Measurements from ENCODE around the gene PHTF1.
A peak's percentile ranks its signal among the peaks of the same experiment; 100 is the strongest.
"Not testable (repeated sequence)": the region's sequence is repeated elsewhere in the genome, so short reads cannot be mapped to it uniquely, and the experiment has no call there.

PHTF1 gene

GRCh38 chr1:113761937-113762336 is 2.7 kb upstream of the PHTF1 start:
- Histone ChIP-seq H3K4me3 (ENCODE audit: low read depth, low read length) (no peak overlapping the region), H3K36me3 (replicated peaks) (peaks cover 11% of the 10 kb centered on the region), H3K27ac (no peak overlapping the region), H3K27me3 (replicated peaks) (no peaks in the 10 kb centered on the region)
- no peak for TF ChIP-seq CTCF (IDR thresholded peaks at IDR 0.05; ENCODE audit: low read depth, low read length, missing control alignments)
- in situ Hi-C loops (cut with HindIII; ENCODE audit: low pct_ligation_motif_present, low sequenced_read_pairs), result no loop called here
- DNase-seq, result no peak

GRCh38 chr1:113760102-113761080 is 1.1 kb upstream of the PHTF1 start:
- peak overlapping the region; percentile 79 for H3K4me3 ChIP-seq (ENCODE audit: low read depth, low read length)
- H3K27ac ChIP-seq, result peak overlapping the region; percentile 92
- no peak for TF ChIP-seq CTCF (IDR thresholded peaks at IDR 0.05; ENCODE audit: low read depth, low read length, missing control alignments)
- peaks cover 7% of the 10 kb centered on the region for H3K36me3 ChIP-seq (replicated peaks)
- in situ Hi-C loops (cut with HindIII; ENCODE audit: low pct_ligation_motif_present, low sequenced_read_pairs), result no loop called here
- H3K27me3 ChIP-seq (replicated peaks), result no peaks in the 10 kb centered on the region
- DNase-seq, result no peak

- Histone ChIP-seq H3K36me3 (replicated peaks) (peaks cover 10% of the 10 kb centered on the region), H3K27me3 (replicated peaks) (no peaks in the 10 kb centered on the region), H3K27ac (peak overlapping the region; percentile 92), H3K4me3 (ENCODE audit: low read depth, low read length) (peak overlapping the region; percentile 79)
- TF ChIP-seq CTCF (IDR thresholded peaks at IDR 0.05; ENCODE audit: low read depth, low read length, missing control alignments), result no peak
- in situ Hi-C loops (cut with HindIII; ENCODE audit: low pct_ligation_motif_present, low sequenced_read_pairs), result no loop called here
- no peak for DNase-seq
Measured at GRCh38 chr1:113758631-113759332, 504 bp downstream of the PHTF1 start.

GRCh38 chr1:113756461-113756860 is 2.8 kb downstream of the PHTF1 start:
- in situ Hi-C loops (cut with HindIII; ENCODE audit: low pct_ligation_motif_present, low sequenced_read_pairs), result no loop called here
- no peak for DNase-seq
- no peak overlapping the region for H3K4me3 ChIP-seq (ENCODE audit: low read depth, low read length)
- no peaks in the 10 kb centered on the region for H3K27me3 ChIP-seq (replicated peaks)
- no peak for TF ChIP-seq CTCF (IDR thresholded peaks at IDR 0.05; ENCODE audit: low read depth, low read length, missing control alignments)
- peaks cover 12% of the 10 kb centered on the region for H3K36me3 ChIP-seq (replicated peaks)
- no peak overlapping the region for H3K27ac ChIP-seq

- in situ Hi-C loops (cut with HindIII; ENCODE audit: low pct_ligation_motif_present, low sequenced_read_pairs); H3K27me3 ChIP-seq (replicated peaks); H3K4me3 ChIP-seq (ENCODE audit: low read depth, low read length): not testable (repeated sequence)
Measured at GRCh38 chr1:113753333-113753732, 6.0 kb downstream of the PHTF1 start.

GRCh38 chr1:113751516-113751915 is 7.8 kb downstream of the PHTF1 start:
- no peaks in the 10 kb centered on the region for H3K27me3 ChIP-seq (replicated peaks)
- DNase-seq, result no peak
- no peak for TF ChIP-seq CTCF (IDR thresholded peaks at IDR 0.05; ENCODE audit: low read depth, low read length, missing control alignments)
- in situ Hi-C loops (cut with HindIII; ENCODE audit: low pct_ligation_motif_present, low sequenced_read_pairs), result no loop called here
- H3K36me3 ChIP-seq (replicated peaks), result peaks cover 9% of the 10 kb centered on the region
- no peak overlapping the region for H3K4me3 ChIP-seq (ENCODE audit: low read depth, low read length)
- H3K27ac ChIP-seq, result no peak overlapping the region

More at GRCh38 chr1:113753333-113753732, 6.0 kb downstream of the PHTF1 start:
- DNase-seq, H3K27ac ChIP-seq: not testable (repeated sequence)
- peaks cover 12% of the 10 kb centered on the region for H3K36me3 ChIP-seq (replicated peaks)
